HL-60 (cell line): ENCODE measurements around the gene HNF4A.

ENCODE experiments used
- DNase-seq, 2 experiments: peaks; one replicate each; pipeline ENCODE4 v3.0.0-alpha.2; 2010 to 2020; ENCODE audit warnings: low read depth in 1 of 2, low spot score in 1 of 2
- H3K27ac ChIP-seq: fragments of 250-450 bp; sonication (Bioruptor Pico); replicated peaks from 2 replicates; pipeline ENCODE4 v1.5.1; 2020; ENCODE audit warnings: mild to moderate bottlenecking, moderate library complexity
- H3K27me3 ChIP-seq: fragments of 250-450 bp; sonication (Bioruptor Pico); 2 replicates; pipeline ENCODE4 v1.5.1; 2021; ENCODE audit warnings: mild to moderate bottlenecking, moderate library complexity; ENCODE audit not compliant: insufficient read depth, poor library complexity, severe bottlenecking
- H3K4me3 ChIP-seq: replicated peaks from 2 replicates; pipeline ENCODE4 v1.5.1; 2011; ENCODE audit warnings: mild to moderate bottlenecking, control low read depth, low read length; ENCODE audit not compliant: insufficient read depth
- GABPA ChIP-seq: IDR thresholded peaks from 2 replicates; pipeline ENCODE4 v1.6.1; 2012; ENCODE audit warnings: low read depth
- POLR2AphosphoS5 ChIP-seq: IDR thresholded peaks from 2 replicates; pipeline ENCODE4 v1.6.1; 2012; ENCODE audit warnings: low read depth
- SPI1 ChIP-seq: IDR thresholded peaks from 2 replicates; pipeline ENCODE4 v1.6.1; 2012; ENCODE audit warnings: low read depth, mild to moderate bottlenecking, borderline replicate concordance
- TF ChIP-seq, protein P1 (sequence below): IDR thresholded peaks from 2 replicates; pipeline ENCODE4 v1.6.1; 2012; ENCODE audit warnings: low read depth; ENCODE audit not compliant: insufficient replicate concordance
- TF ChIP-seq, protein P2 (sequence below): IDR thresholded peaks from one replicate; pipeline ENCODE4 v1.5.1; 2011; ENCODE audit warnings: low read length, control low read depth, inconsistent platforms; ENCODE audit not compliant: insufficient read depth

The HNF4A gene

DNA sequence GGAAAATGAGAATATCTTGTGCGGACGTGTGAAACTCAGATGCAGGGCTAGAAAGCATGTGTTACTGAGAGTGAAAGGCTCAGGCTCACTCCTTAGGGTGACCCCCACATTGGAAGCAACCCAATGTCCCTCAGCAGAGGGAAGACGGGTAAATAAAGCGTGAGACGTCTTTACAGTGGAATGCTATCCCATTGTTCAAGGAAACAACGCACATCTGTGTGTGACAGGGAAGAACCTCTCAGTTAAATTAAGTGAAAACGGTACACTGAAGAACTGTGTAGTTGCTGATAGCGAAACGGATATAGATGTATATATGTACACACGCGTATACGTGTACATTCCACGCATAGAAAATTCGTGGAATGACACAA is 839 bp downstream of the HNF4A start:
- TF ChIP-seq, protein P1, sequence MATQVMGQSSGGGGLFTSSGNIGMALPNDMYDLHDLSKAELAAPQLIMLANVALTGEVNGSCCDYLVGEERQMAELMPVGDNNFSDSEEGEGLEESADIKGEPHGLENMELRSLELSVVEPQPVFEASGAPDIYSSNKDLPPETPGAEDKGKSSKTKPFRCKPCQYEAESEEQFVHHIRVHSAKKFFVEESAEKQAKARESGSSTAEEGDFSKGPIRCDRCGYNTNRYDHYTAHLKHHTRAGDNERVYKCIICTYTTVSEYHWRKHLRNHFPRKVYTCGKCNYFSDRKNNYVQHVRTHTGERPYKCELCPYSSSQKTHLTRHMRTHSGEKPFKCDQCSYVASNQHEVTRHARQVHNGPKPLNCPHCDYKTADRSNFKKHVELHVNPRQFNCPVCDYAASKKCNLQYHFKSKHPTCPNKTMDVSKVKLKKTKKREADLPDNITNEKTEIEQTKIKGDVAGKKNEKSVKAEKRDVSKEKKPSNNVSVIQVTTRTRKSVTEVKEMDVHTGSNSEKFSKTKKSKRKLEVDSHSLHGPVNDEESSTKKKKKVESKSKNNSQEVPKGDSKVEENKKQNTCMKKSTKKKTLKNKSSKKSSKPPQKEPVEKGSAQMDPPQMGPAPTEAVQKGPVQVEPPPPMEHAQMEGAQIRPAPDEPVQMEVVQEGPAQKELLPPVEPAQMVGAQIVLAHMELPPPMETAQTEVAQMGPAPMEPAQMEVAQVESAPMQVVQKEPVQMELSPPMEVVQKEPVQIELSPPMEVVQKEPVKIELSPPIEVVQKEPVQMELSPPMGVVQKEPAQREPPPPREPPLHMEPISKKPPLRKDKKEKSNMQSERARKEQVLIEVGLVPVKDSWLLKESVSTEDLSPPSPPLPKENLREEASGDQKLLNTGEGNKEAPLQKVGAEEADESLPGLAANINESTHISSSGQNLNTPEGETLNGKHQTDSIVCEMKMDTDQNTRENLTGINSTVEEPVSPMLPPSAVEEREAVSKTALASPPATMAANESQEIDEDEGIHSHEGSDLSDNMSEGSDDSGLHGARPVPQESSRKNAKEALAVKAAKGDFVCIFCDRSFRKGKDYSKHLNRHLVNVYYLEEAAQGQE: no peak
- TF ChIP-seq GABPA (no peak), POLR2AphosphoS5 (no peak), SPI1 (no peak)
- TF ChIP-seq, protein P2, sequence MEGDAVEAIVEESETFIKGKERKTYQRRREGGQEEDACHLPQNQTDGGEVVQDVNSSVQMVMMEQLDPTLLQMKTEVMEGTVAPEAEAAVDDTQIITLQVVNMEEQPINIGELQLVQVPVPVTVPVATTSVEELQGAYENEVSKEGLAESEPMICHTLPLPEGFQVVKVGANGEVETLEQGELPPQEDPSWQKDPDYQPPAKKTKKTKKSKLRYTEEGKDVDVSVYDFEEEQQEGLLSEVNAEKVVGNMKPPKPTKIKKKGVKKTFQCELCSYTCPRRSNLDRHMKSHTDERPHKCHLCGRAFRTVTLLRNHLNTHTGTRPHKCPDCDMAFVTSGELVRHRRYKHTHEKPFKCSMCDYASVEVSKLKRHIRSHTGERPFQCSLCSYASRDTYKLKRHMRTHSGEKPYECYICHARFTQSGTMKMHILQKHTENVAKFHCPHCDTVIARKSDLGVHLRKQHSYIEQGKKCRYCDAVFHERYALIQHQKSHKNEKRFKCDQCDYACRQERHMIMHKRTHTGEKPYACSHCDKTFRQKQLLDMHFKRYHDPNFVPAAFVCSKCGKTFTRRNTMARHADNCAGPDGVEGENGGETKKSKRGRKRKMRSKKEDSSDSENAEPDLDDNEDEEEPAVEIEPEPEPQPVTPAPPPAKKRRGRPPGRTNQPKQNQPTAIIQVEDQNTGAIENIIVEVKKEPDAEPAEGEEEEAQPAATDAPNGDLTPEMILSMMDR: no peak
- DNase-seq: no peak
- H3K27me3 ChIP-seq: peaks cover 2% of the 10 kb centered on the region
- no peak overlapping the region for H3K27ac ChIP-seq
- H3K4me3 ChIP-seq: no peak overlapping the region

DNA sequence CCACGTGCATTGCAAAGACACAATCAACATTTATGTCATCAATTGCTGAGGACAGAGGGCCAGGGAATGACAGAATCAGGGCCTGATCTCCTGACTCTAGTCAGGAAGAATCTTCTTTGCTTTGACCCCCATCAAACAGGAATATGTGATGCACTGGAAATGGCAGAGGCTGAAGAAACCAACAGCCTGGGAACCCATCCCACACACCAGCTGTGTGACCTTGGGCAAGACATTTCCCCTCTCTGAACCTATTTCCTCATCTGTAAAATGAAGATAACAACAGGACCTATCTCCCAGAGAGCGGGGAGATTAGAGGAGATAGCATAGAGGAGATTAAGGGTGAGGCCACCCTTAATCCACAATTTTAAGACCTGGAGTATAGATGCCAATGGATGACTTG is 1.5 kb downstream of the HNF4A start:
- DNase-seq: no peak
- H3K27ac ChIP-seq: no peak overlapping the region
- no peak overlapping the region for H3K4me3 ChIP-seq
- TF ChIP-seq, protein P1: no peak
- no peak for TF ChIP-seq POLR2AphosphoS5
- no peak for TF ChIP-seq SPI1
- no peak for TF ChIP-seq GABPA
- TF ChIP-seq, protein P2: no peak
- H3K27me3 ChIP-seq: peaks cover 2% of the 10 kb centered on the region

DNA sequence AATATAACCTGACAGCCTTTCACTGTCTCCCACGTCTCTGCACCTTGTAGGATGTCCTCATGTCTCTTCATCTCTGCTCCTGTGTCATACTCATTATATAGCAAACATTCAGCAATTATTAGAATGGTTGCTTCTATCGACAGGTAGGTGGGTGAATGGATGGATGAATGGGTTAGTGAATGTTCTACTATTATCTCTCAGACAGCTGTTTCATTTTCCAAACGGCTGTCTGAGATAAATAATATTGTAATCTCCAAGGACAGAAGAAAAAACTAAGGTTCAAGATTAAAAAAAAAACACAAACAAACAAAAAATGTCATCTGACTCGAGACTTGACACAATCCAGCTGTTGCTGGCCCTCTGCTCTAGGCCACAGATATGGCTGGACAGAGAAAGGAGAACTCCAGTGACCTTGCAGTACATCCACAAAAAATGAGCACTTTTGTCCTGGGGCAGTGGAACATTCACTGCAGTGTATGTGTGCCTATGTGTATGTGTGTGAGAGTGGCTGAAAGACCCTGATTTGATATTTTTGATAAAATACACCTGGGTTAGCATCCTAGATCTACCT is 2.1 kb downstream of the HNF4A start:
- Histone ChIP-seq H3K27ac (no peak overlapping the region), H3K4me3 (no peak overlapping the region), H3K27me3 (peaks cover 2% of the 10 kb centered on the region)
- TF ChIP-seq, protein P1: no peak
- TF ChIP-seq, protein P2: no peak
- TF ChIP-seq SPI1: no peak
- TF ChIP-seq GABPA: no peak
- no peak for TF ChIP-seq POLR2AphosphoS5
- no peak for DNase-seq
